ENCODE measurements around the gene ST6GALNAC4.

ST6GALNAC4 gene, protein sequence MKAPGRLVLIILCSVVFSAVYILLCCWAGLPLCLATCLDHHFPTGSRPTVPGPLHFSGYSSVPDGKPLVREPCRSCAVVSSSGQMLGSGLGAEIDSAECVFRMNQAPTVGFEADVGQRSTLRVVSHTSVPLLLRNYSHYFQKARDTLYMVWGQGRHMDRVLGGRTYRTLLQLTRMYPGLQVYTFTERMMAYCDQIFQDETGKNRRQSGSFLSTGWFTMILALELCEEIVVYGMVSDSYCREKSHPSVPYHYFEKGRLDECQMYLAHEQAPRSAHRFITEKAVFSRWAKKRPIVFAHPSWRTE

DNA sequence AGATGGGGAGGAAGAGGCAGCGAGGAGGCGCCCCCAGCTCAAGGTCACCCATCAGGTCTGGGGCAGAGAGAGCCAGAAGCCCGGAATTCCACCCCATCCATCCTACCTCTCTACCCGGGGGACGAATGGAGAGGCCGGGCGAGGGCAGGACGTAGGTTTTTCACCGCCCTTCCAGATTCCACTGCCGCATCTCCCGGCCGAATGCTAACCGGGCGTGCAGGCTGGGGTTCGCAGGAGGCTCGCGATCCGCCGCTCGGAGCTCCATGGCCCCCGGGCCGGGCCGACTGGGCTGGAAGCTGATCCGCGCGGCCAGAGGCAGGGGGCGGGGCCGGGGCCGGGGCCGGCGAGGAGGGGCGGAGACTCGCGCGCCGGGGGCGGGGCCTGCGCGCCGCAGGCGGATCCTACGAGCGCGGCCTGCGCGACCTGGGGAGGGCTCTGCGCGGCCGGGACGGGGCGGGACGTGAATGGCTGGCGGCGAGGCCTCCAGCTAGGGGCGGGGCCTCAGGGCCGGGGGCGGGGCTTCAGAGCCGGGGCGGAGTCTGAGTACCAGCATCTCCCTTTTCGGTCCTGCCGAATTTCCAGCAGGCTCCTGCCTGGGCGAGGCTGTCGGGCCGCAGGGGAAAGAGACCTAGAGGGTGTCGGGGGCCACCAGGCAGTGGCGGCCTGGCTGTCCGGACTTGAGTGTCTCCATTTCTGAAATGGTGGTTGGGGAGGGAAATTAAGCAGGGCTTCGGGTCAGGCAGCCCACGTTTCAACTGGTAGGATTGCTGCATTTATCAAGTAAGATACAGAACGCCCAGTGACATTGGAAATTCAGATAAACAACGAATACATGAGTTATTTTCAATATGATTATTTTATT is at the start of gene ST6GALNAC4:
Gene ST6GALNAC4 (minus strand): TSS at position 322 of the 862 bp plus-strand sequence. CDS start 622 bp downstream, outside the sequence.
- H3K27ac Mint-ChIP-seq, result peak within 1 kb of the TSS; percentile 89
- peaks cover 16% of the 10 kb centered on the region for H3K36me3 Mint-ChIP-seq (ENCODE audit: low read depth)
- no peaks in the 10 kb centered on the region for H3K27me3 Mint-ChIP-seq (ENCODE audit: low read depth)
- no peaks in the 10 kb centered on the region for H3K9me3 Mint-ChIP-seq
- peaks cover 45% of the 10 kb centered on the region for H3K4me1 Mint-ChIP-seq (ENCODE audit: low read depth)
- H3K4me3 Mint-ChIP-seq, result peak within 1 kb of the TSS; percentile 85

DNA sequence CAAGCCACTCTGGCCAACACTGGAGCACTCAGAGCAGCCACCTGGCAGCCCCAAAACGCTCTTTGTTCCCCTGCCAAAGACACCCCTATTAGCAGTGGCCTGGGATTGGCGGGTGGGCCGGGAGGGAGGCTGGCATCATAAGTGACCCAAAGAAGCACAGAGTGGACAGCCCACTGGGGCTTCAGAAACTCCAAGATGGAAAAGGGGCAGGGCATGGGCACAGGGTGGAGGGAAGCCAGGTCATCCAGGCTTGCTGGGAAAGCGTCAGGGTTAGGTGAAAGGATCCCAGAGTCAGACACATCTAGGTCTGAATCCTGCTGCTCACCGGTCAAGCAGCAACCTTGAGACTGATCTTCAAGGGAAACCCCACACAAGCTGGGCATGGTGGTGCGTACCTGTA is 49.1 kb upstream of the ST6GALNAC4 start:
- H3K27me3 Mint-ChIP-seq (ENCODE audit: low read depth), result no peaks in the 10 kb centered on the region
- no peaks in the 10 kb centered on the region for H3K9me3 Mint-ChIP-seq
- peaks cover 76% of the 10 kb centered on the region for H3K4me1 Mint-ChIP-seq (ENCODE audit: low read depth)
- H3K36me3 Mint-ChIP-seq (ENCODE audit: low read depth), result peaks cover 32% of the 10 kb centered on the region
- H3K4me3 Mint-ChIP-seq, result peak overlapping the region; percentile 68
- H3K27ac Mint-ChIP-seq, result peak overlapping the region; percentile 75

GRCh38 chr9:127963359-127964064 is 46.7 kb upstream of the ST6GALNAC4 start:
- Mint-ChIP-seq H3K27ac (no peak overlapping the region), H3K4me1 (ENCODE audit: low read depth) (peaks cover 73% of the 10 kb centered on the region), H3K27me3 (ENCODE audit: low read depth) (no peaks in the 10 kb centered on the region), H3K4me3 (no peak overlapping the region), H3K36me3 (ENCODE audit: low read depth) (peaks cover 44% of the 10 kb centered on the region), H3K9me3 (no peaks in the 10 kb centered on the region)

DNA sequence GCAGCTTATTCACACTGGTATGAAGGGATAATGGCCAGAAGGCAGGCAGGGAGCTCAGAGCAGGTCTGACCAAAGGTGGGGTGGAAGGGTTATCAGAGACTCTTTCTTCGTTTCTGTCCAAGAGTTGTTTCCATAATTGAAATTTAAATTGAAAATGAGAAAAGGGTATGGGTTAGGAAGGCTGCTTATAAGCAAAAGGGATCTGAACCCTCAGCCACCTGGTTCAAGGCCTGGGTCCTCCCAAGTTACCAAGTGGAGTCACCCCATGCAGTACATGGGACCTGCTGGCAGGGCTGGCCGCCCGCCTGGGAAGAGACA is 46.2 kb upstream of the ST6GALNAC4 start:
- no peaks in the 10 kb centered on the region for H3K27me3 Mint-ChIP-seq (ENCODE audit: low read depth)
- no peaks in the 10 kb centered on the region for H3K9me3 Mint-ChIP-seq
- H3K27ac Mint-ChIP-seq, result no peak overlapping the region
- H3K36me3 Mint-ChIP-seq (ENCODE audit: low read depth), result peaks cover 42% of the 10 kb centered on the region
- H3K4me3 Mint-ChIP-seq, result peak overlapping the region; percentile 18
- peaks cover 69% of the 10 kb centered on the region for H3K4me1 Mint-ChIP-seq (ENCODE audit: low read depth)

DNA sequence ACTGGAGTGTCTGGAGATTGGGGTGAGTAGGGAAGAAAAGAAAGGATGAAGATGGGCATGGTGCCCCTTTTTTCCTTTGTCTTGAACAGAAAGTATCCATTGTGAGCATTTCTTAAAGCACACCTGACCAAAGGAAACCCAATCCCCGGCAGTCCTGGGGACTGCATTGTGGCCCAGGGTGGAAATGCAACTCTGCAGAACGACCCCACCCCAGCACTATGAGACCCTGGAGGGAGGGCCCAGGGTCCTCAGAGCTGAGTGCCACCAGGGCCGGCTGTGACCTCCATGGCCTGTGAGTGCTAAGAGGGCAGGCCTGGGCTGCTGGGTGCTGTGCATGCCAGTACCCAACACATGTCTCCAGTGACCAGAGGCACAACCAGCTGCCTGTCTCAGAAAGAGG is 45.4 kb upstream of the ST6GALNAC4 start:
- Mint-ChIP-seq H3K4me3 (no peak overlapping the region), H3K27ac (no peak overlapping the region), H3K36me3 (ENCODE audit: low read depth) (peaks cover 43% of the 10 kb centered on the region), H3K27me3 (ENCODE audit: low read depth) (no peaks in the 10 kb centered on the region), H3K4me1 (ENCODE audit: low read depth) (peaks cover 67% of the 10 kb centered on the region), H3K9me3 (no peaks in the 10 kb centered on the region)

DNA sequence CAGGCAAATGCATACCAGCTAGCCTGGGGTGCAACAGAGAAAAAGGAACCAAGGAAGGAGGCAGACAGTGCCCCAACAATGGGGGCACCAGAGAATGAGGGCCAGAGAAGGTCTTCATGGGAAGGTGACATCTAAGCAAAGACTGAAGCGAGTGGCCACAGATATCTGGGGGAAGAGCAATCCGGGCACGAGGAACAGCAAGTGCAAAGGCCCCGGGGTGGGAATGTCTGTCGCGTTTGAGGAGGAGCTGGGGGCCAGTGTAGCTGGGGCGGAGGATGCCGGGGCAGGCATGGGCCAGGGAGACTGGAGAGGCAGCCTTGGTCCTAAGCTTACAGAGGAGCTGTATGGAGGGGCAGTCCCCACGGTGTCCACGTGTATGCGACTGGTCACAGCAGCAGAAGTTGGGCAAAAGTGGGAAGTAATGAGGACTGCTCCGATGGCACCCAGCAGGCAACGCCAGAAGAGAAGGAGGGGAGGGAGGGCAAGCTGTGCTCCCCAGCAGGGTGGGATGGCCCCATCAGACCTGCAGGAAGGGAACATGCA is 44.8 kb upstream of the ST6GALNAC4 start:
- H3K27me3 Mint-ChIP-seq (ENCODE audit: low read depth), result no peaks in the 10 kb centered on the region
- H3K27ac Mint-ChIP-seq, result peak overlapping the region; percentile 16
- no peaks in the 10 kb centered on the region for H3K9me3 Mint-ChIP-seq
- H3K36me3 Mint-ChIP-seq (ENCODE audit: low read depth), result peaks cover 43% of the 10 kb centered on the region
- H3K4me1 Mint-ChIP-seq (ENCODE audit: low read depth), result peaks cover 67% of the 10 kb centered on the region
- H3K4me3 Mint-ChIP-seq, result no peak overlapping the region

DNA sequence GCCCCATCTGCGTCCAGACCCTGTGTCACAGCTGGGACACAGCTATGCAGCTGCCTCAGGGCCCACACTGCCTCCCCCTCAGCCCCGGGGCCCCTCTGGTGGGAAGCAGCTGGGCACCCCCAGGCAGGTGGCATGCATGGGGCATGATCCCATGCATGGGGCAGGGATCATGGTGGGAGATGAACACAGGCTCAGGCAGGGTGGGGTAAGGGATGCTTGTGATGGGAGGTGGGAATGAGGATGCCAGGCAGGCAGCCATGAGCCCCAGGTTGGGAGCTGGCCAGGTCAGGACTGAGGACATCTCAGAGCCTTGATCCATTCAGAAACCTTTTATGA is 44.3 kb upstream of the ST6GALNAC4 start:
- Mint-ChIP-seq H3K27me3 (ENCODE audit: low read depth) (no peaks in the 10 kb centered on the region), H3K4me3 (no peak overlapping the region), H3K4me1 (ENCODE audit: low read depth) (peaks cover 64% of the 10 kb centered on the region), H3K27ac (no peak overlapping the region), H3K36me3 (ENCODE audit: low read depth) (peaks cover 43% of the 10 kb centered on the region), H3K9me3 (no peaks in the 10 kb centered on the region)

DNA sequence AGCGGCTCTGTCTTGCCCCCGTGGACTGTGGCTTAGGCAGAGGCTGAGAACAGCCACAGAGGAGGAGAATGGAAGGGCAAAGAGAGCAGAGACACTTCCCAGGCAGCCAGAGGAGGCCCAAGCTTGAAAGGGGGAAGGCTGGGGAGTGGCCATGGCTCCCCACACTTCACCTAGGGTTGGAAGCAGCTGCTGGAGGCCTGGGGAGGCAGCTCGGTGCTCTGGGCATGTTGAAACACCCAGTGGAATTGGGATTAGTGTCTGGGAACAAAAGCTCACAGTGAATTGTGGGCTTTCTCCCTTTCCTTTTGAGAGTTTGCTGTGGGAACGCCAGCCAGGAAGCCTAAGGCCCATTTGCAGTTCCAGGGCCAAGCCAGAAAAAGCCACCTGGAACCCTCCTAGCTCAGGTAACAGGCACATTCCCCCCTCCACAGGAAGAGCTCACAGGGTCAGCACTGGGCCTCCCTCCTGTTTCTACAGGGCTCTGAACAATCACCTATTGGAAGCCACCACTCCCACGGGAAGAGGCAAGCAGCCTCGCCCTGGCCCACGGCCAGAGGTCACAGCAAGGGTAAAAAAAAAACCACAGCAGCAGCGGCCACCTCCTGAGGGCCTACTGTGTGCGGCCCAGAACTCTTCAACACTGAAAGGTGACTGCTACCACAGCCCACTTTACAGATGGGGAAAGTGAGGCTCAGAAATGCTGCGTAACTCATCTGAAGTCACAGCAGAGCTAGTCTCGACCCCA is 43.7 kb upstream of the ST6GALNAC4 start:
- H3K4me3 Mint-ChIP-seq, result no peak overlapping the region
- peaks cover 68% of the 10 kb centered on the region for H3K4me1 Mint-ChIP-seq (ENCODE audit: low read depth)
- H3K27me3 Mint-ChIP-seq (ENCODE audit: low read depth), result no peaks in the 10 kb centered on the region
- H3K27ac Mint-ChIP-seq, result peak overlapping the region; percentile 33
- H3K36me3 Mint-ChIP-seq (ENCODE audit: low read depth), result peaks cover 46% of the 10 kb centered on the region
- no peaks in the 10 kb centered on the region for H3K9me3 Mint-ChIP-seq

DNA sequence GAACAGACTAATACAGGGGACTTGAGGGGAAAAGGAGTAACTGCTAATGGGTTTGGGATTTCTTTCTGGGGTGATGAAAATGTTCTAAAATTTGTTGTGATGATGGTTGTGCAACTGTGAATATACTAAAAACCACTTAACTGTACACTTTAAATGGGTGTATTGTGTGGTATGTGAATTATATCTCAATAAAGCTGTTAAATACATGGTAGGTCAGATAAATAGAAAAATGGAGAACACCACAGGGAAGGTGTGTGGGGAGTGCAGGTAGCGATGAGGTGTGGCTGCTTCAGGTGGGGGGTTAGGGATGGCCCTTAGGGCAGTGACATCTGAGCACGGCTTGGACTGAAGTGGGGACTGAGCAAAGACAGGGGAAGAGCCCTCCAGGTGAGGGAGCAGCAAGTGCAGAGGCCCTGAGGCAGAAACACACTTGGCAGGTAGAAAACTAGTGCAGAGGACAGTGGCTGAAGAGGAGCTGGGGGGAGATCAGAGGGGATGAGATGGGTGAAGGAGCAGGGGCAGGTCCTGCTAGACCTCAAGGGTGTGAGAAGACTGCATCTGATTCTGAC is 43.1 kb upstream of the ST6GALNAC4 start:
- peaks cover 65% of the 10 kb centered on the region for H3K4me1 Mint-ChIP-seq (ENCODE audit: low read depth)
- H3K27me3 Mint-ChIP-seq (ENCODE audit: low read depth), result no peaks in the 10 kb centered on the region

GRCh38 chr9:127959398-127959797 is 42.6 kb upstream of the ST6GALNAC4 start:
- Mint-ChIP-seq H3K27me3 (ENCODE audit: low read depth) (no peaks in the 10 kb centered on the region), H3K27ac (no peak overlapping the region), H3K9me3 (no peaks in the 10 kb centered on the region), H3K4me3 (no peak overlapping the region), H3K4me1 (ENCODE audit: low read depth) (peaks cover 69% of the 10 kb centered on the region), H3K36me3 (ENCODE audit: low read depth) (peaks cover 43% of the 10 kb centered on the region)

More for the DNA sequence above, 43.1 kb upstream of the ST6GALNAC4 start:
- no peaks in the 10 kb centered on the region for H3K9me3 Mint-ChIP-seq
- H3K36me3 Mint-ChIP-seq (ENCODE audit: low read depth), result peaks cover 43% of the 10 kb centered on the region
- H3K27ac Mint-ChIP-seq, result peak overlapping the region; percentile 33
- no peak overlapping the region for H3K4me3 Mint-ChIP-seq

- no peaks in the 10 kb centered on the region for H3K9me3 Mint-ChIP-seq
- peaks cover 73% of the 10 kb centered on the region for H3K4me1 Mint-ChIP-seq (ENCODE audit: low read depth)
- no peak overlapping the region for H3K4me3 Mint-ChIP-seq
- no peak overlapping the region for H3K27ac Mint-ChIP-seq
- H3K27me3 Mint-ChIP-seq (ENCODE audit: low read depth), result no peaks in the 10 kb centered on the region
- H3K36me3 Mint-ChIP-seq (ENCODE audit: low read depth), result peaks cover 43% of the 10 kb centered on the region
Observed at GRCh38 chr9:127958728-127959127, 41.9 kb upstream of the ST6GALNAC4 start.

- Mint-ChIP-seq H3K4me3 (peak overlapping the region; percentile 59), H3K27me3 (ENCODE audit: low read depth) (no peaks in the 10 kb centered on the region), H3K36me3 (ENCODE audit: low read depth) (peaks cover 32% of the 10 kb centered on the region), H3K4me1 (ENCODE audit: low read depth) (peaks cover 57% of the 10 kb centered on the region), H3K9me3 (no peaks in the 10 kb centered on the region), H3K27ac (peak overlapping the region; percentile 76)
Observed at GRCh38 chr9:127955294-127956015, 38.6 kb upstream of the ST6GALNAC4 start.

DNA sequence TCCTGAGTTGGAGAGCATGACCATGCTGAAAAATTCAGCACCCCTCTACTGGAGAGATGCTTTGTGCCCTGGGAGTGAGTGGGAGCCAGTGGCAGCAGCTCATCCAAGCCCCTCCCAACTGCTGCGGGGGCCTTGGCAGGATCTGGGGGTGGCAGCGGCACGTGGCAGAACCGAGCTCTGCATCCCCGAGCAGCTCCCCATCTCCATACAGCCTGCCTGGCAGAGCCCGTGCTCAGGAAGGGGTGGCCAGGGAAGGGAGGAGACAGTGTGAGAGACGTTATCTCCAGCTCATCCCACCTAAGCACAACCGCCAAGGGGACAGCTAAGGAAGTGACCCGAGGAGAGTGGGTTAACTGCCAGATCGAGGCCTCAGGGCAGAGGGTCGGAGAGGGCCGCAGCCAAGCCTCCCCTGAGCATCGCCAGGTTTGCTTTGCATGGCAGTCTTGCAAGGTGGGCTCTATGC is 38.0 kb upstream of the ST6GALNAC4 start:
- Mint-ChIP-seq H3K9me3 (no peaks in the 10 kb centered on the region), H3K4me3 (no peak overlapping the region), H3K27me3 (ENCODE audit: low read depth) (no peaks in the 10 kb centered on the region), H3K27ac (no peak overlapping the region), H3K4me1 (ENCODE audit: low read depth) (peaks cover 54% of the 10 kb centered on the region), H3K36me3 (ENCODE audit: low read depth) (peaks cover 32% of the 10 kb centered on the region)
